HG03442 (cell line): ENCODE results near the gene UROS.

Source experiments
- ATAC-seq: cut with Tn5 transposase; IDR thresholded peaks from one replicate; pipeline ENCODE4 v1.9.1; 2021; ENCODE audit warnings: mild to moderate bottlenecking, moderate library complexity; ENCODE audit not compliant: unreplicated experiment

UROS gene

GRCh38 chr10:125838802-125839575 lies 15.9 kb upstream of the UROS start:
- no peak for ATAC-seq

GRCh38 chr10:125836746-125837145 lies 13.7 kb upstream of the UROS start:
- ATAC-seq = no peak

DNA sequence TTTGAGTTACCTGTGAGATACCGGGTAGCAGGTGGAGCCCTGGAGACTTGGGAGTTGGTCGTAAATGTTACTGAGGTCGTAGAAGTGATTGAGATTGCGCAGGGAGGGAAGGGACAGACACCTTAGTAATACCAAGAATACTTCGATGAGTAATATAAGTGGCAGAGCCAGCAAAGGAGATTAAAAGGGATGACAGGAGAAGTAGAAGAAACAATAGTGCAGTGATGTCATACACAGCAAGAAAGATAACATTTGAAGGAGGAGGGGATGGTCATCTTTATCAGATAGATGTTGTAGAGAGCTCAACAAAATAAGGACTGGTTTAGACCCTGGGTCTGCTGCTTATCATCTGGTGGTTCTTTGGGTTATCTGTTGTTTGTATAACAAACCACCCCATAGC lies 5.3 kb upstream of the UROS start:
- ATAC-seq = no peak

DNA sequence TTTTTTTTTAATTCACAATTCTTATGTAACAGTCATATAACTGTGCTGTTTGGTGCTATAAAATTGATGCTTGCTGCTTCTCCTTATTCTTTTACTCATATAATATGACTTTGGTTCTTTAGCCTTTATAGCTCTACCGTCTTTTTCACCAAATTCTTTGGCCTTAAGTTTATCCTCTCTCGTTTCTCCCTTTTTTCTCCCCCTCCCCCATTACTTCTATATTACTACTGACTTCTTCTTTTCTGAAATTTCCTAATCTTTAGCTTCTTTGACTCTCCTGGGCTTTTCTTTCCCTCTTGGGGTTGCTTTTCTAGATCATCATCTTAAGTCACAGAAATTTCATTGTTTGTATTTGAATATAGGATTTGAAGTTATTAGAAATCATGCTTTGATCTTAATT lies 4.1 kb upstream of the UROS start:
- ATAC-seq = no peak

GRCh38 chr10:125824736-125825135 lies 1.7 kb upstream of the UROS start:
- ATAC-seq = no peak

DNA sequence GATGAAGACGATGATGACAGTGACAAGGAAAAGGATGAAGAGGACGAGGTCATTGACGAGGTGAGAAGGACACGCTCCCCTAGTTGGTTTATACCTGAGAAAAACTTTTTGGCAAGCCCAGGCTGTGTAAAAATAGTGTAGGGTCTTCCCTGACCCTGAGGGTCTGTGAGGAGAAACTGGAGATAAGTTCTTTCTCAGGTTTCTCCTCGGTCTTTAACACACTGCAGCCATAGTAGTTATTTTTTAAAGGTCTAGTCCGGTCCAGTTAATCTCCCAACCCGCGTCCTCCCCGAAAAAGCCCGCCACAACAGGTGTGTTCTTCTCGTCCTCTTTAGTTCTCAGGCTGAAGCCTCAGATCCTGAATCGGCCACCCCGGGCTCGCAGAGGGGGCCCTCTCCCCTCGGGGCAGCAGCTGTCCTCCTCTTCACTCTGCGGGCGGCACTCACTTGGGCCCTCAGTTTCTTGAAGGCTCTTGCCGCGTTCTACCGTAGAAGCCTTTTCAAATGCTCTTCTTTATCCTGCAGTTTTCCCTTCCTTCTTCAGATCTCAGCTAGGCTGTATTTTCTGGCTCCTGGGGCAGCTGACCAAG lies 699 bp upstream of the UROS start:
- ATAC-seq = no peak

- ATAC-seq = peak; percentile 57
Measured at GRCh38 chr10:125820701-125821100, 2.4 kb downstream of the UROS start.

DNA sequence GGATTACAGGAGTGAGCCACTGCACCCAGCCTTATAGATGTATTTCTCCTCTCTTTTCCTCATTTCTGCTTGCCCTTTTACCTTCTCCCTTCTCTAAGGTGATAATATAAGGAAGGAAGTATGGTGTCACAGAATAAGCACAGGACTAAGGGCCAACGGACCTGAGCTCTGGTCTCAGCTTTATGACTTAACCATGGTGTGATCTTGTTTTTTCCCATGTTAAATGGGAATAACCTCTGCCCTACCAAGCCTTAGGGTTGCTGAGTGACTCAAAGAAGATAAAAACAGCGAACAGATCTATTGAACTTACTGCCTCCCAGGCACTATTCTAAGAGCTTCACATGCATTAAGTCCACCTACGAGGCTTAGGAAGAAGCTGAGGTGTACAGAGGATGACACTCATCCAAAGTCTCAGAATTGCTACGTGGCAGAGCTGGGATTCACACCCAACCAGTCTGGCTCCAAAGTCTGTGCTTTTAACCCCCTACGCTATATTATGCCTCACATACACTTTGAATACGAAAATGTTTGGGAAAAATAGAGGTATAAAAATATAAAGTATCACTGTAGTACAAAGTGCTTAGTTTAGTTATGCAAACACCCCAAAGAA lies 5.6 kb downstream of the UROS start:
- ATAC-seq = no peak

GRCh38 chr10:125816548-125816947 lies 6.5 kb downstream of the UROS start:
- ATAC-seq = no peak

DNA sequence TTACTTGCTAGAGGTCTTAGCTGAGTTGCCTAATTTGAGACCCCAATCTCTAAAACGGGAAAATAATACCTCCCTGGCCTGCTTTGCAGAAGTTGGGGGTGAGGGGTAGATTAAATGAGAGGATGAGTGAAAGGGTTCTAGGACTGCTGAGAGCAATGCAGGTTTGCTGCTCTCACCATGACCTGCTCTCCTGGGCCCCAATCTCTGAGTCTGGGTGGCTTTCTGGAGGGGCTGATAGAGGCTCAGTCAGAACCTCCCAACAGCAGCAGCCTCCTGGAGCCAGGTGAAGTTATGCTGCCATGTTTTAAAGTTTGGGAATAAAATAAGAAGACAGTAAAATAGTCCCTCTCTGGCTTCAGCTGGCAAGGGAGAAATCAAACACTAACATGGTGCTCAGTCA lies 7.3 kb downstream of the UROS start:
- no peak for ATAC-seq

GRCh38 chr10:125812128-125812750 lies 10.8 kb downstream of the UROS start:
- no peak for ATAC-seq

GRCh38 chr10:125811251-125811650 lies 11.8 kb downstream of the UROS start:
- no peak for ATAC-seq

DNA sequence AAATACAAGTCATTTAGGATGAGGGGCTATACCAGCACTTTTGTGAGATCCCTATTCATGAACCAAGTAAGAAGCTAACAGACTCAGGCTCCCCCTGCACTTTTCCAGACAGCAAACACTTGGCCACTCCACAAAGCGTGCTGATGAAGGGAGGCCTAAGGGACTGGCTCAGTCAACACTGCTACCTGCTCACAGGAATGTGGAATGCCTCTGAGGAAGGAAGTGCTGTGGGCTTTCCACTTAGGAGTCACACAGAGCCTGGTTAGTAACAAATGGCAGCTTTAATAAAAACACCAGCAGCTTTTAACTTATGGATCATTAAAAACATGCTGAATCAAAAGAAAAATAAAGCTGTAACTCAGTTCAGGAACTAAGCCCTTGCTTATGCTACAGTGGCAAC lies 15.0 kb downstream of the UROS start:
- ATAC-seq = no peak

- no peak for ATAC-seq
Measured at GRCh38 chr10:125802739-125803138, 20.3 kb downstream of the UROS start.

DNA sequence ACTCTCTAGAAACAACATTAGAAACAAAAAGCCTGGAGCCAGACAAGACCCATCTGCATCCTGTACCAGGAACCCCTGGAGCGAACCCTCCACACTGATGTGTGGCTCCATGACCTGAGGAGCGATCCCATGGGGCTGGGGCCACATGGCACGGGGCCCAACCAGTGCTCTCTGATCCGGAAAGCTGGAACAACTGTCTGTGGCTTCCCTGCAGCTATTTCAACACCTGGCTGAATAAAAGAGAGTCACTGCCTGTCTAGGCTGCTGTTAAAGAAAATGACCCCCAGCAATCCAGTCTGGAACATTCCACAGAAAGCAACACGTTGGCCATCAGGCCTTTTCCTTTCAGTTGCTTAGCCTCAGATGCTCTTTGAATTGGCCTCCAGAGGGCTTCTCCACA lies 20.9 kb downstream of the UROS start:
- no peak for ATAC-seq

DNA sequence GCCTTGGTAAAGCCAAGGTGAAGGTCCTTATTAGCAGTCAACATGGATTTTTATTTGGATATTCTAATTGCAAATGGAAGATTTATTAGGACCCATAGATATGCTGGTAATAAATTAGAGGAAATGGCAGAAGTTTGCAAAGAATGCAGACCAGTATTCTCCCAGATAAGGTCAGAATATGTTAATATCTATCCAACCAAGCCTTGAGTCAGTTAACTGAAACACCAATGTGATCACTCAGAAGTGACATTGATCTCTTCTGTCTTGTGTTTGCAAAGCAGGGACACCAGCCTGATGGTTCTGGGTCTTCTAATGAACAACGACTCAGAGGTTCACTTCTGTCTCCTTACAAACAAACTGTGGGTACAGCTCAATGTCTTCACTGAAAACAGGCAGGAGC lies 21.5 kb downstream of the UROS start:
- ATAC-seq = no peak

GRCh38 chr10:125799451-125800182 lies 23.4 kb downstream of the UROS start:
- no peak for ATAC-seq

- ATAC-seq = no peak
Measured at GRCh38 chr10:125797994-125798662, 24.9 kb downstream of the UROS start.

DNA sequence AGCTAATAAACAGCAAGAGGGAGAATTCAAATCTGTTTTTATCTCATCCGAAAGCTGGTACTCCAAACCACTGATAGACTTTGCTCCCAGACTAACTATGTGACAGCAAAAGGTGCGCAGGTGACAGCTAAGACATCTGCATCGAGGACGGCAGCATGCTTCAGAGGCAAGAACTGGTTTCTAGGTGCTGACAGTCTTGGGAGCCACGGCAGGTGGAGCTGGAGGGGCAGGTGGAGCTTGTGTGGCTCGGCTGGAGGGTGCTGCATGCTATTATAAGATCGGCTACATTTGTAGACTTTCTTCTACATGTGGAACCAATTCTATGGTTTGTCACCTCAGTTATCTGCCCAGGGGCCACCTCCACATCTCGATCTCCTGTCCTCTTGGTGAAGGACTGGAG lies 25.6 kb downstream of the UROS start:
- ATAC-seq = no peak

GRCh38 chr10:125795637-125796190 lies 27.3 kb downstream of the UROS start:
- no peak for ATAC-seq
